H1 (cell line): ENCODE results near the gene RABL2B. TPM values are rescaled to one million over a fixed set of nuclear protein-coding genes. Genes with fewer than 3 reads are reported as not detected.

ENCODE experiments used
- CTCF ChIA-PET: fragments of 300-600 bp; sonication (Branson Sonifier 250); formaldehyde crosslinking; loops from one replicate; lab custom pipeline; 2021; ENCODE audit not compliant: partially characterized antibody; lab: Charles Lee
- POLR2A ChIA-PET: fragments of 300-600 bp; sonication (Branson Sonifier 250); formaldehyde crosslinking; loops from one replicate; lab custom pipeline; 2021; ENCODE audit warnings: inconsistent platforms; ENCODE audit not compliant: partially characterized antibody; lab: Charles Lee
- DNase-seq, 2 experiments: peaks; one replicate each; pipeline versions ENCODE4 v3.0.0 to v3.0.0-alpha.2; 2010 to 2022; ENCODE audit warnings: low spot score in 2 of 2, low read depth in 1 of 2, mixed read lengths in 1 of 2
- FAIRE-seq: peaks from 2 replicates; lab custom pipeline; 2011; peaks lifted over from hg19 to GRCh38; lab: Jason Lieb, UNC
- H2AFZ ChIP-seq: 2 replicates; pipeline ENCODE4 v1.8.1; 2012; ENCODE audit warnings: low read length, inconsistent platforms
- H2AK5ac ChIP-seq: 2 replicates; pipeline ENCODE4 v1.6.1; 2013; ENCODE audit warnings: low read depth, low read length
- H2BK120ac ChIP-seq: replicated peaks from 2 replicates; pipeline ENCODE3; 2013; ENCODE audit warnings: low read depth, low read length, inconsistent platforms
- H2BK12ac ChIP-seq: 2 replicates; pipeline ENCODE4 v1.6.1; 2013; ENCODE audit warnings: low read depth, low read length
- H2BK15ac ChIP-seq: 2 replicates; pipeline ENCODE4 v1.6.1; 2013; ENCODE audit warnings: low read length
- H2BK20ac ChIP-seq: 2 replicates; pipeline ENCODE4 v1.6.1; 2013; ENCODE audit warnings: low read length
- H2BK5ac ChIP-seq: 2 replicates; pipeline ENCODE4 v1.6.1; 2013; ENCODE audit warnings: low read depth, low read length
- H3K14ac ChIP-seq: 2 replicates; pipeline ENCODE4 v1.6.1; 2013; ENCODE audit warnings: inconsistent platforms; ENCODE audit not compliant: insufficient read length
- H3K18ac ChIP-seq: 2 replicates; pipeline ENCODE4 v1.6.1; 2013; ENCODE audit warnings: low read length; ENCODE audit errors: extremely low read depth
- H3K23ac ChIP-seq: 2 replicates; pipeline ENCODE4 v1.6.1; 2013; ENCODE audit warnings: inconsistent platforms; ENCODE audit not compliant: insufficient read length
- H3K23me2 ChIP-seq: 2 replicates; pipeline ENCODE4 v1.6.1; 2013; ENCODE audit warnings: low read depth, low read length
- H3K27ac ChIP-seq: 2 replicates; pipeline ENCODE4 v1.6.1; 2011; ENCODE audit warnings: low read depth, low read length, inconsistent platforms
- H3K27me3 ChIP-seq, 4 experiments: replicated peaks in 1 of 4; 1 replicate in 1 of 4; 2 replicates in 3 of 4; pipeline versions ENCODE4 v1.6.1 to v1.8.1; 2011 to 2013; ENCODE audit warnings: low read length in 3 of 4, mild to moderate bottlenecking in 3 of 4, inconsistent platforms in 2 of 4, mixed read lengths in 2 of 4, moderate library complexity in 1 of 4; ENCODE audit not compliant: control insufficient read depth in 3 of 4, insufficient read depth in 3 of 4; ENCODE audit errors: extremely low read depth in 1 of 4
- H3K36me3 ChIP-seq, 4 experiments: 2 replicates each; pipeline versions ENCODE4 v1.6.1 to v1.8.1; 2011 to 2013; ENCODE audit warnings: mild to moderate bottlenecking in 4 of 4, low read length in 3 of 4, moderate library complexity in 2 of 4, control low read depth in 1 of 4, inconsistent platforms in 1 of 4; ENCODE audit not compliant: insufficient read depth in 4 of 4, control insufficient read depth in 2 of 4
- H3K4ac ChIP-seq: replicated peaks from 2 replicates; pipeline ENCODE3; 2013; ENCODE audit warnings: low read length, low read depth, mixed read lengths, inconsistent platforms; ENCODE audit not compliant: insufficient read length
- H3K4me1 ChIP-seq, 4 experiments: replicated peaks in 1 of 4; 1 replicate in 1 of 4; 2 replicates in 3 of 4; pipeline versions ENCODE4 v1.6.1 to v1.8.1; 2011 to 2013; ENCODE audit warnings: low read length in 3 of 4, inconsistent platforms in 2 of 4, mixed read lengths in 1 of 4; ENCODE audit not compliant: insufficient read depth in 4 of 4, control insufficient read depth in 3 of 4
- H3K4me2 ChIP-seq, 2 experiments: 2 replicates each; pipeline versions ENCODE4 v1.6.1 to v1.8.1; 2011 to 2013; ENCODE audit warnings: low read depth in 2 of 2, low read length in 2 of 2, control low read depth in 1 of 2, inconsistent platforms in 1 of 2, mild to moderate bottlenecking in 1 of 2; ENCODE audit not compliant: insufficient read depth in 1 of 2
- H3K4me3 ChIP-seq, 4 experiments: fragments of 200-600, 300-600 bp in 1 of 4; sonication (generic), shearing (Covaris generic), sonication (Bioruptor Twin) in 1 of 4; 2 replicates each; pipeline versions ENCODE4 v1.5.1 to v1.8.1; 2011 to 2016; ENCODE audit warnings: low read length in 4 of 4, low read depth in 3 of 4, control low read depth in 2 of 4, inconsistent platforms in 2 of 4, mild to moderate bottlenecking in 2 of 4, mixed read lengths in 1 of 4, moderate library complexity in 1 of 4; ENCODE audit not compliant: insufficient read depth in 2 of 4; ENCODE audit errors: extremely low read depth in 1 of 4
- H3K56ac ChIP-seq: replicated peaks from 2 replicates; pipeline ENCODE3; 2013; ENCODE audit warnings: low read depth, mild to moderate bottlenecking, mixed read lengths, low read length, inconsistent platforms; ENCODE audit not compliant: insufficient read length
- H3K79me1 ChIP-seq: 2 replicates; pipeline ENCODE4 v1.6.1; 2013; ENCODE audit warnings: low read depth, low read length, control low read depth
- H3K79me2 ChIP-seq, 2 experiments: 2 replicates each; pipeline versions ENCODE4 v1.6.1 to v1.8.1; 2012 to 2013; ENCODE audit warnings: low read length in 2 of 2, mild to moderate bottlenecking in 2 of 2, inconsistent platforms in 1 of 2; ENCODE audit not compliant: insufficient read depth in 2 of 2, control insufficient read depth in 1 of 2
- H3K9ac ChIP-seq, 4 experiments: replicated peaks in 1 of 4; 1 replicate in 1 of 4; 2 replicates in 3 of 4; pipeline versions ENCODE4 v1.6.1 to v1.8.1; 2011 to 2013; ENCODE audit warnings: low read depth in 3 of 4, low read length in 3 of 4, control low read depth in 2 of 4, mild to moderate bottlenecking in 2 of 4, moderate library complexity in 2 of 4, inconsistent platforms in 1 of 4; ENCODE audit errors: extremely low read depth in 1 of 4
- H3K9me3 ChIP-seq, 2 experiments: 2 replicates each; pipeline versions ENCODE4 v1.6.1 to v1.8.1; 2012 to 2013; ENCODE audit warnings: mild to moderate bottlenecking in 2 of 2, moderate library complexity in 2 of 2, control low read depth in 1 of 2, inconsistent platforms in 1 of 2, low read depth in 1 of 2, low read length in 1 of 2, mixed read lengths in 1 of 2; ENCODE audit not compliant: insufficient read depth in 2 of 2
- H4K20me1 ChIP-seq, 2 experiments: replicated peaks in 1 of 2; 2 replicates each; pipeline versions ENCODE3 to v1.8.1; 2011 to 2013; ENCODE audit warnings: inconsistent platforms in 2 of 2, low read length in 2 of 2, mild to moderate bottlenecking in 1 of 2; ENCODE audit not compliant: insufficient read depth in 2 of 2, control insufficient read depth in 1 of 2
- H4K5ac ChIP-seq: 2 replicates; pipeline ENCODE4 v1.6.1; 2013; ENCODE audit warnings: low read length, low read depth, mixed read lengths, inconsistent platforms; ENCODE audit not compliant: insufficient read length
- H4K8ac ChIP-seq: 2 replicates; pipeline ENCODE4 v1.8.0; 2013; ENCODE audit warnings: mild to moderate bottlenecking, moderate library complexity, low read length, inconsistent platforms; ENCODE audit not compliant: insufficient read depth; ENCODE audit errors: extremely low read depth
- H4K91ac ChIP-seq: replicated peaks from 2 replicates; pipeline ENCODE3; 2013; ENCODE audit warnings: low read length, mixed read lengths, inconsistent platforms; ENCODE audit not compliant: insufficient read length
- ATF2 ChIP-seq: IDR thresholded peaks from 2 replicates; pipeline ENCODE4 v1.6.1; 2012; ENCODE audit warnings: low read length, inconsistent platforms
- CHD2 ChIP-seq: IDR thresholded peaks from 2 replicates; pipeline ENCODE4 v1.6.1; 2012; ENCODE audit warnings: low read length, improper control_type of control experiment
- POLR2AphosphoS5 ChIP-seq: IDR thresholded peaks from 2 replicates; pipeline ENCODE4 v1.6.1; 2011; ENCODE audit warnings: low read depth, low read length
- WGBS, 2 experiments: shearing (Covaris generic) in 1 of 2; methylation state at CpG; one replicate each; pipeline versions ENCODE4 v1.1.6 to v1.1.7; 2013 to 2015; ENCODE audit warnings: low lambda C conversion rate in 2 of 2, mixed read lengths in 2 of 2, inconsistent platforms in 1 of 2, low coverage in 1 of 2, missing lambda C conversion rate in 1 of 2; ENCODE audit not compliant: insufficient replicate concordance in 2 of 2, insufficient coverage in 1 of 2, insufficient read length in 1 of 2; ENCODE audit errors: extremely low coverage in 1 of 2, missing lambda C conversion rate in 1 of 2; 5-methylcytosine and 5-hydroxymethylcytosine counted together
- polyA plus RNA-seq, 7 experiments: library from polyadenylated mRNA; depleted of rRNA in 3 of 7; stranded (reverse) in 5 of 7; unstranded in 2 of 7; fragments of >200 nt in 5 of 7; fragments of 200-250 nt in 2 of 7; gene quantifications; 1 replicate in 5 of 7; 2 replicates in 1 of 7; 4 replicates in 1 of 7; pipeline versions ENCODE4 v1.2.1 to v1.2.3, GENCODE V29; 2011 to 2013; ENCODE audit warnings: missing spikeins in 2 of 7, mixed read lengths in 2 of 7
- total RNA-seq: library from RNA; stranded (reverse); fragmentation: NEBNext Ultra II Directional; extraction: Animal tissue kit (Norgen Biotek cat#: 25700); gene quantifications from 2 replicates; pipeline ENCODE4 v1.2.1, GENCODE V29; 2021

RABL2B gene
- total and polyA plus RNA-seq, 2 of the 8 experiments (the other 6 are each of a cell fraction or from before 2014, with no cell fraction given): 16.2 to 26.5 TPM

DNA sequence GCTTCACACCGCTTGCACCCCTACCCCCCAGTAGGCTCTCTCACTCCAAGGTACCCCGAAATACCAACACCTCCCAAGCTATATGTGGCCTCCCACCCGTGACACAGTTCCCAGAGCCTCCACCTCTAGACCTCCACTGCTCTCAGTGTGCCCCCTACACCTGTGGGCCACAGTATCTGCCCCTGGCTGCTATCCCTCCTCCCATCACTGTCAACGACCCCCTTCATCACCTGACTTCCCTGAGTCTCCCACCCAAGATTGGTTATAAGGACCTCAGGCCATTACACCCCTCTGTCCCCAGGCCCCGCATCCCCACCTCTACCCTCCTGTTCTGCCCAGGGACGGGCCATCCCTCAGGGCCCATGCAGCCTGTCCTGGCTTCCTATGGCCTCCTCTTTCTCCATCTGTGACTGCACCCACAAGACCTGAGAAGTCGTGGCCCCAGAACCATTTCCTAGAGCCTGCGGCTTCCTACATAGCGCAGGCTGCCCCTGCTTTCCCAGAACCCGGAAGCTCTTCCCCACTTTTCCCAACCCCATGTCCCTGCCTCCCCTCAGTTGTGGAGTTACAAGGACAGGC, 44.7 kb downstream of the RABL2B start:
- Histone ChIP-seq H4K91ac (no peak overlapping the region), H3K23ac (no peak overlapping the region), H3K23me2 (no peaks in the 10 kb centered on the region), H3K27me3 (peaks cover 0 to 57% (median 39%) of the 10 kb centered on the region in 4 experiments; a peak in 6 of 7 replicates), H2BK15ac (no peak overlapping the region), H3K14ac (no peak overlapping the region), H3K36me3 (no peaks in the 10 kb centered on the region), H2BK5ac (no peak overlapping the region), H2BK20ac (no peak overlapping the region), H3K4me3 (no peak overlapping the region), H4K20me1 (peaks cover 0 to 2% of the 10 kb centered on the region in 2 experiments), H3K27ac (no peak overlapping the region), H2BK120ac (no peak overlapping the region), H4K8ac (no peak overlapping the region), H3K56ac (no peak overlapping the region), H2AK5ac (no peak overlapping the region), H4K5ac (no peak overlapping the region), H3K4me2 (no peak overlapping the region), H3K79me1 (no peaks in the 10 kb centered on the region), H3K79me2 (no peaks in the 10 kb centered on the region), H2AFZ (no peak overlapping the region), H3K4me1 (no peaks in the 10 kb centered on the region), H3K9ac (no peak overlapping the region), H2BK12ac (no peak overlapping the region), H3K4ac (no peak overlapping the region)
- DNase-seq (no peak), FAIRE-seq (no peak)
- ChIA-PET POLR2A (no interaction called here), CTCF (no interaction called here)
- WGBS, 2 experiments: 79% methylated on average over 10 of the region's 10 CpGs; no CpG with 5 or more reads in 1 of the 2 experiments
- no peak for TF ChIP-seq POLR2AphosphoS5
- TF ChIP-seq ATF2: no peak
- TF ChIP-seq CHD2: no peak
- TF ChIP-seq, all 59 proteins: peak for 0
- Histone ChIP-seq H3K18ac (no peak overlapping the region), H3K9me3 (no peaks in the 10 kb centered on the region)
